ENCODE data around the gene CHST15.

CHST15 gene

DNA sequence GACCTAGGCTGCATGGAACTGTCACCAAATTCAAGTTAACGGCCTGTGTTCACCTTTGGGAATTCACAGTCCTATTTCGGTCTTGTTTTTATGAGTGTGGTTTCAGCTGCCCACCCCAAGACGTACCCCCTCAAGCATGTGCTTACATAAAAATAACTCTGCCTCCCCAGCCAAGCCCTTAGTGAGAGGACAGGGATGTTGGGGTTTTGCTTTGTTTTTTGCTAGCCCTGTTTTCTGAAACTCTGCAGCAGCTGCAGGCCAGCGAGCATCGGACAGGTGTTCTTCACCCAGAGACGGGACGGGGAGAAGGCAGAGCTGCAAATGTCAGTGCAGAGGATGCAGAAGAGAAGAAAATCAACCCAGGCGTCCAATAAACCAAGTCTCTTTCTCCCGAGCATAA is 13.5 kb downstream of the CHST15 start:
- Histone ChIP-seq H3K36me3 (ENCODE audit: control insufficient read depth, insufficient read depth, low read length) (no peaks in the 10 kb centered on the region), H3K4me3 (ENCODE audit: low read depth, low read length) (no peak overlapping the region), H3K9ac (ENCODE audit: low read length) (no peak overlapping the region), H3K27me3 (ENCODE audit: control insufficient read depth, insufficient read depth, low read length) (no peaks in the 10 kb centered on the region), H3K4me1 (ENCODE audit: control insufficient read depth, insufficient read depth, low read length) (peaks cover 29% of the 10 kb centered on the region), H3K9me3 (ENCODE audit: control insufficient read depth, insufficient read depth, low read depth, low read length) (no peaks in the 10 kb centered on the region), H3K27ac (ENCODE audit: low read depth, low read length) (no peak overlapping the region)

- no peak overlapping the region for H3K4me3 ChIP-seq (ENCODE audit: low read depth, low read length)
- H3K27ac ChIP-seq (ENCODE audit: low read depth, low read length): no peak overlapping the region
- peaks cover 30% of the 10 kb centered on the region for H3K4me1 ChIP-seq (ENCODE audit: control insufficient read depth, insufficient read depth, low read length)
- no peaks in the 10 kb centered on the region for H3K27me3 ChIP-seq (ENCODE audit: control insufficient read depth, insufficient read depth, low read length)
- H3K36me3 ChIP-seq (ENCODE audit: control insufficient read depth, insufficient read depth, low read length): no peaks in the 10 kb centered on the region
- no peak overlapping the region for H3K9ac ChIP-seq (ENCODE audit: low read length)
- no peaks in the 10 kb centered on the region for H3K9me3 ChIP-seq (ENCODE audit: control insufficient read depth, insufficient read depth, low read depth, low read length)
Observed at GRCh38 chr10:124078714-124079113, 14.7 kb downstream of the CHST15 start.

DNA sequence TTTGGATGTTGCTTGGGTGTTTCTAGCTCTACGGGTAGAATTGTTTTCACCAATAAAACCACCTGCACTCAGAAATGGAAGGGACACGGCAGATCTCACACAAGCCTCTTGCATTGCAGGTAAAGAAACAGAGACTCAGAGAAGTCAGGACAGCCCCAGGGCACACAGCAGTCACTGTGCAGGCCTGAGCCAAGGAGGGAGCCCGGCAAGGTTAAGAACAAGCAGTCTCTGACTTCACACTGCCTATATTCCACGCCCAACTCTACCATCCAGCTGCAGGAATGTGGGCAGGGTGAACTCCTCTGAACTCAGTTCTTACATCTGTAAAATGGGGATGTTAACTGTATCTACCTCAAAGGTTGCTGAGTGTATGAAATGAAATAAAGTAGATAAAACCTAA is 15.4 kb downstream of the CHST15 start:
- H3K9me3 ChIP-seq (ENCODE audit: control insufficient read depth, insufficient read depth, low read depth, low read length): no peaks in the 10 kb centered on the region
- H3K36me3 ChIP-seq (ENCODE audit: control insufficient read depth, insufficient read depth, low read length): no peaks in the 10 kb centered on the region
- H3K27ac ChIP-seq (ENCODE audit: low read depth, low read length): no peak overlapping the region
- no peak overlapping the region for H3K4me3 ChIP-seq (ENCODE audit: low read depth, low read length)
- no peak overlapping the region for H3K9ac ChIP-seq (ENCODE audit: low read length)
- H3K4me1 ChIP-seq (ENCODE audit: control insufficient read depth, insufficient read depth, low read length): peaks cover 34% of the 10 kb centered on the region
- no peaks in the 10 kb centered on the region for H3K27me3 ChIP-seq (ENCODE audit: control insufficient read depth, insufficient read depth, low read length)

DNA sequence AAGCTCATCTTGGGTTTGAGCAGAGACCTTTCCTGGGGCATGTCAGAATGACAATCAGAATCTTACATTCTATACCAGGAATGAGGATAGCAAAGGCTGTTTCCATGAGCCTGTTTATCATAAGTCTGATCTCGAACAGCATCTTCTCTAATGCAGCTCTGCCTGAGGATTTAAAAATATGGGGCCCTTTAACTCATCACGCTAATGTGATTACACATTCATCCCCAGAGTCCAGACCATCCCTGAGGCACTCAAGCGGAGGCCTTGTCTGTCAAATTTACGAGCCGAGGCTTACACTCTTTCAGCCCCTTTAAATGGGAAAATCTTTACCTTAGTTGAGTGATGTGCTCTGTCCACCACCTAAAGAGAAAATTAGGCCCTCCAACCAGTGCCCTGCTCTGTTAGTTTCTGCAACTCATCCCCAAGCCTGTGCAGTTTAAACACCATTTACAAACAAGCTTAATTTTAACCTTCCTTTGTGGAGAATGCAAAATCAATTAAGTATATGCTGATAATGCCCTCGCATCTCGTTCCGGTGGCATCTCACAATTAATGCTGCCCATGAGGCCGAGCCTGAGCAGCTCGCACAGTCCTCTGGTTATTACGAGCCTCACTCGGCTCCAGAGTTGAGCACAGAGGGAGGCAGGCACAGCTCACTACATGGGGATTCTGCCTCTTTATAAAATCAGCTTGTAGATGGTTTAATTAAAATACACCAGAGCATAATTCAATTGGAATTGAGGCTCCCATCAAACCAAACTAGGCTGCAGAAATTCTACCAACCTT is 16.0 kb downstream of the CHST15 start:
- H3K27ac ChIP-seq (ENCODE audit: low read depth, low read length): no peak overlapping the region
- H3K4me3 ChIP-seq (ENCODE audit: low read depth, low read length): no peak overlapping the region
- no peaks in the 10 kb centered on the region for H3K9me3 ChIP-seq (ENCODE audit: control insufficient read depth, insufficient read depth, low read depth, low read length)
- H3K9ac ChIP-seq (ENCODE audit: low read length): no peak overlapping the region
- H3K4me1 ChIP-seq (ENCODE audit: control insufficient read depth, insufficient read depth, low read length): peaks cover 34% of the 10 kb centered on the region
- no peaks in the 10 kb centered on the region for H3K36me3 ChIP-seq (ENCODE audit: control insufficient read depth, insufficient read depth, low read length)
- no peaks in the 10 kb centered on the region for H3K27me3 ChIP-seq (ENCODE audit: control insufficient read depth, insufficient read depth, low read length)

- Histone ChIP-seq H3K9ac (ENCODE audit: low read length) (no peak overlapping the region), H3K27ac (ENCODE audit: low read depth, low read length) (no peak overlapping the region), H3K4me3 (ENCODE audit: low read depth, low read length) (no peak overlapping the region), H3K4me1 (ENCODE audit: control insufficient read depth, insufficient read depth, low read length) (peaks cover 44% of the 10 kb centered on the region), H3K36me3 (ENCODE audit: control insufficient read depth, insufficient read depth, low read length) (no peaks in the 10 kb centered on the region), H3K9me3 (ENCODE audit: control insufficient read depth, insufficient read depth, low read depth, low read length) (no peaks in the 10 kb centered on the region), H3K27me3 (ENCODE audit: control insufficient read depth, insufficient read depth, low read length) (no peaks in the 10 kb centered on the region)
Observed at GRCh38 chr10:124076148-124076733, 17.2 kb downstream of the CHST15 start.

DNA sequence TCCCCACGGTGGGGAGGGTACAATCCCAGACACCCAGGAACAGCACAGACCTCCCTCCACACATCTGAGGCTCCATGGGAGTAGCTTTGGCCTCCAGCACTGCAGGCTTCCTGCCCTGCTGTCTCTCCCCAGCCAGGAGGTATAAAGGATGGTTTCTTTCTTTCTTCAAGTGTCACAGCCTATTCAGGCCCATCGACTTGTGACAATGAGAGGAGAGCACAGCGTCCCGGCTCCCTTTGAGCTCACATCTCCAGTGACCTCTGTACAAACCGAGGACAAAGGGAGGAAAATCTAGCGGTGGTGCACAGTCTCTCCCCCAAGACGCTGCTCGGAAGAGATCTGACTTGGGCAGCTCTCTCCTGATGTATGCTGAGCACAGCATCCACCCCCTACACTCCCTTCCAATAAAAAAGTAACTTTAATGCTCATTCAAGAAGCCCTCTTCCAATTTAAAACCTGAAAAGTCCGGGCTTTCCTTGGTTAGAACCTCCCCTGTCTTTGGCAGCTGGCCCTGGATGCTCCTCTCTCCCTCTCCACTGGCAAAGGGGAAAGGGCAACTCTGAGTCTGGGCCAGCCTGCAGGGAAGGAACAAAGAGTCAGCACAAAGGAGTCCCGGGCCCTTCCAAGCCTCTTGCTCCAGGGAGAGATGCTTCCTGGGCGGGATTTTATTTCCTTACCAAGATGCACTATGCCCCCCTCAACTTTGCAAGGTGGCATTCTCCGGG is 18.0 kb downstream of the CHST15 start:
- no peak overlapping the region for H3K4me3 ChIP-seq (ENCODE audit: low read depth, low read length)
- H3K4me1 ChIP-seq (ENCODE audit: control insufficient read depth, insufficient read depth, low read length): peaks cover 47% of the 10 kb centered on the region
- H3K27ac ChIP-seq (ENCODE audit: low read depth, low read length): no peak overlapping the region
- no peaks in the 10 kb centered on the region for H3K36me3 ChIP-seq (ENCODE audit: control insufficient read depth, insufficient read depth, low read length)
- H3K9me3 ChIP-seq (ENCODE audit: control insufficient read depth, insufficient read depth, low read depth, low read length): no peaks in the 10 kb centered on the region
- no peak overlapping the region for H3K9ac ChIP-seq (ENCODE audit: low read length)
- no peaks in the 10 kb centered on the region for H3K27me3 ChIP-seq (ENCODE audit: control insufficient read depth, insufficient read depth, low read length)

GRCh38 chr10:124074501-124075109 is 18.8 kb downstream of the CHST15 start:
- no peak overlapping the region for H3K4me3 ChIP-seq (ENCODE audit: low read depth, low read length)
- no peaks in the 10 kb centered on the region for H3K27me3 ChIP-seq (ENCODE audit: control insufficient read depth, insufficient read depth, low read length)
- H3K9me3 ChIP-seq (ENCODE audit: control insufficient read depth, insufficient read depth, low read depth, low read length): no peaks in the 10 kb centered on the region
- peaks cover 50% of the 10 kb centered on the region for H3K4me1 ChIP-seq (ENCODE audit: control insufficient read depth, insufficient read depth, low read length)
- H3K27ac ChIP-seq (ENCODE audit: low read depth, low read length): no peak overlapping the region
- H3K9ac ChIP-seq (ENCODE audit: low read length): no peak overlapping the region
- no peaks in the 10 kb centered on the region for H3K36me3 ChIP-seq (ENCODE audit: control insufficient read depth, insufficient read depth, low read length)

- H3K27me3 ChIP-seq (ENCODE audit: control insufficient read depth, insufficient read depth, low read length): no peaks in the 10 kb centered on the region
- H3K36me3 ChIP-seq (ENCODE audit: control insufficient read depth, insufficient read depth, low read length): no peaks in the 10 kb centered on the region
- no peaks in the 10 kb centered on the region for H3K9me3 ChIP-seq (ENCODE audit: control insufficient read depth, insufficient read depth, low read depth, low read length)
- H3K9ac ChIP-seq (ENCODE audit: low read length): no peak overlapping the region
- peaks cover 52% of the 10 kb centered on the region for H3K4me1 ChIP-seq (ENCODE audit: control insufficient read depth, insufficient read depth, low read length)
- no peak overlapping the region for H3K4me3 ChIP-seq (ENCODE audit: low read depth, low read length)
- H3K27ac ChIP-seq (ENCODE audit: low read depth, low read length): no peak overlapping the region
Observed at GRCh38 chr10:124073978-124074377, 19.4 kb downstream of the CHST15 start.

DNA sequence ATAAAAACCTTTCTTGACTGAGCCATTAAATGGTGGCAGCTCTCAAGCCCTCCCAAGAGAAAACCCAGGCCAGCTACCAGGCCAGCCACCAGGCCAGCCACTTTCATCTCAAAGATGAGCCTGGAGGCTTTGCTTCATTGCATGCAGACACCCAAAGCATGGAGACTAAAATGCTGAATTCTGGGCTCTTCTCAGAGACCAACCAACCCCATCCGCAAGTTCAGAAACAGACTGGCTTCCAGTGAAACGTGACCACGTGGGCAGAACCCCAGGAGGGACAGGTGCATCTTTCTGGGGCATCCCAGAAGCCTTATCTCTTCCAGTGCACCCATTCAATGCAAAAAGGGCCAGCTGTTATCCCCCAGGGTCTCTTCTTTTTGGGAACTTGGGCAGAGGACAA is 20.9 kb downstream of the CHST15 start:
- Histone ChIP-seq H3K4me3 (ENCODE audit: low read depth, low read length) (no peak overlapping the region), H3K4me1 (ENCODE audit: control insufficient read depth, insufficient read depth, low read length) (peaks cover 49% of the 10 kb centered on the region), H3K27ac (ENCODE audit: low read depth, low read length) (no peak overlapping the region), H3K36me3 (ENCODE audit: control insufficient read depth, insufficient read depth, low read length) (no peaks in the 10 kb centered on the region), H3K27me3 (ENCODE audit: control insufficient read depth, insufficient read depth, low read length) (no peaks in the 10 kb centered on the region), H3K9me3 (ENCODE audit: control insufficient read depth, insufficient read depth, low read depth, low read length) (no peaks in the 10 kb centered on the region), H3K9ac (ENCODE audit: low read length) (no peak overlapping the region)

DNA sequence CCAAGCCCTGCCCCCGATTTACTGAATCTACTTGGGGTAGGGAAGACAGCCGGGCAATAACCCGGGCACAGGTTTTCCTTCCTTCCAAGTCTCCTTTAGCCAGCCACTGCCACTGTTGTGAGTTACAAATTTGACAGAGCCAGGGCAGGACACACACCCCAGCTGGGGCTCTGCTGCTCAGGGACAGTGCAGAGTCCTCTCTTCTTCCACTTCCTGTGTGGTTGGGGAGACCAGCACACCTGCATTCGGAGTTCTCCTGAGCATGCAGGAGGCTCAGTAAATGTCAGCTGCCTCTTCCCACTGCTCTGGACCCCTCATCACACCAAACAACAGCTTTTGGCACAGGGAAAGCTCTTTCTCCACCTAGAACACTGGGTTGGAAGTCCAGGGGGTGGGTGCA is 21.3 kb downstream of the CHST15 start:
- H3K9ac ChIP-seq (ENCODE audit: low read length): no peak overlapping the region

DNA sequence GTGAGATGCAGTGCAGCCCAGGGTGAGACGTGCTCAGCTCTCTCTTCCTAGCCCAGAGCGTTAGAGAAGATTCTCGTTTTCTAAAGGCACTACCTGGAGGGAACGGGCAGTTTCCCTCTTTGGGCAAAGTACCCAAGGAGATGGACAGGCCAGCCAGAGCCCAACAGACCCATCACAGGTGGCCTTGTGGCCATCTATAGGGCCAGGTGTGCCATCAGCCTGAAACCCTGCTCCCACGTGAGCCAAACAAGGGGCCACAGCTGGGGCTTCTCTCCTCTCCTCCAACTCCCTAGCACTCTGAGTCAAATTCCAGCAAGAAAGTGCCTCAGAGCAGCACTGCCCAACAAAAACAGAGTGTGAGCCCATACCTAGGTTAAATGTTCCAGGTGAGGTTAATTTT is 22.3 kb downstream of the CHST15 start:
- no peaks in the 10 kb centered on the region for H3K9me3 ChIP-seq (ENCODE audit: control insufficient read depth, insufficient read depth, low read depth, low read length)
- H3K27ac ChIP-seq (ENCODE audit: low read depth, low read length): no peak overlapping the region
- H3K9ac ChIP-seq (ENCODE audit: low read length): no peak overlapping the region
- peaks cover 54% of the 10 kb centered on the region for H3K4me1 ChIP-seq (ENCODE audit: control insufficient read depth, insufficient read depth, low read length)
- H3K36me3 ChIP-seq (ENCODE audit: control insufficient read depth, insufficient read depth, low read length): no peaks in the 10 kb centered on the region
- H3K4me3 ChIP-seq (ENCODE audit: low read depth, low read length): no peak overlapping the region
- no peaks in the 10 kb centered on the region for H3K27me3 ChIP-seq (ENCODE audit: control insufficient read depth, insufficient read depth, low read length)

More for the DNA sequence above, 21.3 kb downstream of the CHST15 start:
- H3K4me1 ChIP-seq (ENCODE audit: control insufficient read depth, insufficient read depth, low read length): peaks cover 50% of the 10 kb centered on the region
- no peak overlapping the region for H3K4me3 ChIP-seq (ENCODE audit: low read depth, low read length)
- H3K36me3 ChIP-seq (ENCODE audit: control insufficient read depth, insufficient read depth, low read length): no peaks in the 10 kb centered on the region
- no peaks in the 10 kb centered on the region for H3K9me3 ChIP-seq (ENCODE audit: control insufficient read depth, insufficient read depth, low read depth, low read length)
- H3K27ac ChIP-seq (ENCODE audit: low read depth, low read length): no peak overlapping the region
- no peaks in the 10 kb centered on the region for H3K27me3 ChIP-seq (ENCODE audit: control insufficient read depth, insufficient read depth, low read length)

Measured in HUES6 (cell line).